ENCODE data around the gene DDX39A.

Gene DDX39A

GRCh38 chr19:14427461-14427860 is 8.3 kb upstream of the DDX39A start:
- Histone ChIP-seq H3K4me1 (ENCODE audit: insufficient read depth, low read length) (peaks cover 10% of the 10 kb centered on the region; the same call in 1 of the 2 replicates), H3K9ac (ENCODE audit: low read depth, low read length) (no peak overlapping the region), H3K9me3 (ENCODE audit: control insufficient read depth, insufficient read depth, low read length) (no peaks in the 10 kb centered on the region), H3K36me3 (ENCODE audit: insufficient read depth, low read length) (no peaks in the 10 kb centered on the region)

- Histone ChIP-seq H3K4me1 (ENCODE audit: insufficient read depth, low read length) (peaks cover 10% of the 10 kb centered on the region; the same call in 1 of the 2 replicates), H3K36me3 (ENCODE audit: insufficient read depth, low read length) (no peaks in the 10 kb centered on the region), H3K9ac (ENCODE audit: low read depth, low read length) (no peak overlapping the region), H3K9me3 (ENCODE audit: control insufficient read depth, insufficient read depth, low read length) (no peaks in the 10 kb centered on the region)
Observed at GRCh38 chr19:14425696-14426138, 6.6 kb upstream of the DDX39A start.

DNA sequence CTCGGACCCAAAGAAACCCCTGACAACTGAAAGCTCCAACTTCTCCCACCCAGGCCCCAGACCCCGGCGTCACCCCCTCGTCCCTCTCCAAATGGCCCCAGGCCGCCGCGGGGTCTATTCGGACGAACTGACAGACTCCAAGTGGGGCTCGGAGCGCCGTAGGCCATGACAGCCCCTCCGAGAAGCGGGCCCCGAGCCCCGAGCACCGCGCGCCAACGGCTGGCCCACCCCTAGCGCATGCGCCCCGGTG is 360 bp downstream of the DDX39A start:
- Histone ChIP-seq H3K9me3 (ENCODE audit: control insufficient read depth, insufficient read depth, low read length) (no peaks in the 10 kb centered on the region), H3K36me3 (ENCODE audit: insufficient read depth, low read length) (peaks cover 3% of the 10 kb centered on the region; the same call in 1 of the 2 replicates), H3K4me1 (ENCODE audit: insufficient read depth, low read length) (peaks cover 16% of the 10 kb centered on the region)

DNA sequence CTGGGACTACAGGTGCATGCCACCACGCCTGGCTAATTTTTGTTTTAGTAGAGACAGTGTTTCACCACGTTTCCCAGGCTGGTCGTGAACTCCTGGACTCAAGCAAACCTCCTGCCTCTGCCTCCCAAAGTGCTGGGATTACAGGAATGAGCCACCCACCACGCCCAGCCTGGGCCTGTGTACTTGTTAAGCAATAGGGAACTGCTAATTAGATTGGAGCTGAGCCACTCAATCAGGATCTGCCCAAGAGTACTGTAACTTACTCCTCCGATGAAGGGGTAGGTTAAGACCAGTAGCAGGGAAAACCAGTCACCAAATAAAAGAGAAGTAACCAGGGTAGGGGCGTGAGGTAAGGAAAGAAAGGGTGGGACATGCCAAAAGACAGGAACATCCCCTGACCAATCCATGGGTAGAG is 2.3 kb downstream of the DDX39A start:
- Histone ChIP-seq H3K4me1 (ENCODE audit: insufficient read depth, low read length) (peaks cover 10% of the 10 kb centered on the region), H3K36me3 (ENCODE audit: insufficient read depth, low read length) (peaks cover 10% of the 10 kb centered on the region), H3K9ac (ENCODE audit: low read depth, low read length) (no peak overlapping the region), H3K9me3 (ENCODE audit: control insufficient read depth, insufficient read depth, low read length) (no peaks in the 10 kb centered on the region)

More for the DNA sequence above, 360 bp downstream of the DDX39A start:
- peak overlapping the region; percentile 96 for H3K9ac ChIP-seq (ENCODE audit: low read depth, low read length)

- peaks cover 10% of the 10 kb centered on the region for H3K4me1 ChIP-seq (ENCODE audit: insufficient read depth, low read length)
- peaks cover 23% of the 10 kb centered on the region for H3K36me3 ChIP-seq (ENCODE audit: insufficient read depth, low read length)
Observed at GRCh38 chr19:14414926-14415690, 4.0 kb downstream of the DDX39A start.

DNA sequence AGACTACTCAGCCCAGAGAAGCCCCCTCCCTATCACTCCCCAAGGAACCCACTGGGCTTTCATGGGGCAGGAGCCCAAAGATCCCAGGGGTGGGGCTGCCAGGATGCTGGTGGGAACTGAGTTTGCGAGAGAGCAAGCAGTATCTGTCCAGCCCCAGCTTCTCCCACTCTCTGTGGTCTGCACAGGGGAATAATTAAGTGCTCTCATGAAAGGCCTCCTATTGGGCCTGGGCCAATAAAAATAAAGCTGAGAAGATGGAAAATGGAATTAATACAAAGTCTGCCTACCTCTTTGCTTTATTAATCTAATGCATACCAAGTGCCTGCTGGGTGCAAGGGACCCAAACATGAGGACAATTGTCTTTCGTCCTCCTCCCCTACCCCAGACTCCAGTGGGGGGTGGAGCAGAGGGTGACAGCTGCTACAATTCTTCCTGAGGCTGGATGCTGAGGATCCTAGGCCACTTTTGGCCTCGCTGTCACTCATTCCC is 5.4 kb downstream of the DDX39A start:
- peaks cover 10% of the 10 kb centered on the region for H3K4me1 ChIP-seq (ENCODE audit: insufficient read depth, low read length)
- peaks cover 27% of the 10 kb centered on the region for H3K36me3 ChIP-seq (ENCODE audit: insufficient read depth, low read length)
- no peaks in the 10 kb centered on the region for H3K9me3 ChIP-seq (ENCODE audit: control insufficient read depth, insufficient read depth, low read length)
- no peak overlapping the region for H3K9ac ChIP-seq (ENCODE audit: low read depth, low read length)

More at GRCh38 chr19:14414926-14415690, 4.0 kb downstream of the DDX39A start:
- Histone ChIP-seq H3K9ac (ENCODE audit: low read depth, low read length) (no peak overlapping the region), H3K9me3 (ENCODE audit: control insufficient read depth, insufficient read depth, low read length) (no peaks in the 10 kb centered on the region)

DNA sequence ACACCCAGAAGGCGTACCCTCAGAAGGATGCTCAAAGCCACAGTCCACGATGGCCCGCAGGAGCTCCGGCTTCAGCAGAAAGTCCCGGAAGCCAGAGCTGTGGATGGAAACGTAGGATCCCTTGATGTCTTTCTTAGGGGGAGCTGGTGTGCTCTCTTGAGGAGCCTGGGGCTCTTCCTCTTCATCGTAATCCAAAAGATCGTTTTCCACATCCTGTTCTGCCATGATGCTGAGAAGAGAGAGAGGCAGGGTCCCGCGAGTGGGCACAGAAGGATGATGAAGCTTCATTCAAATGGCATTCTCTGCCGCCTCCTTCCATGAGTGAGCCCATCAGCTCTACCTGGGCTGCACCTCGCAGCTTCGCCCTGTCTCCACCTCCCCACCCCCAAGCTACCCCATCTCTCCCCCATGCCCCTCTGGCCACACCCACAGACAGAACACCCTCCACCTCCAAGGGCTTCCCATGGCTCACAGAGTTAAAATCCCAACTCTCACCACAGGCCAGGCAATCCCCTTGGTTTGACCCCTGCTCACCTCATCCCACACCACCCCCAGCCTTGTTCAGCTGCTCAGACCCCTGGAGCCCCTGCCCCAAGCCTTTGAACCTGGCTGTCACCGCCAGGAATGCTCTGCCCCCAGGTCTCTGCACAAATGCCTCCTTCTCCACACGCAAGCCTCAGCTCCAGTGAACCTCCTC is 6.0 kb downstream of the DDX39A start:
- Histone ChIP-seq H3K9me3 (ENCODE audit: control insufficient read depth, insufficient read depth, low read length) (no peaks in the 10 kb centered on the region), H3K36me3 (ENCODE audit: insufficient read depth, low read length) (peaks cover 27% of the 10 kb centered on the region), H3K4me1 (ENCODE audit: insufficient read depth, low read length) (peaks cover 10% of the 10 kb centered on the region), H3K9ac (ENCODE audit: low read depth, low read length) (no peak overlapping the region)

- no peak overlapping the region for H3K9ac ChIP-seq (ENCODE audit: low read depth, low read length)
- no peaks in the 10 kb centered on the region for H3K9me3 ChIP-seq (ENCODE audit: control insufficient read depth, insufficient read depth, low read length)
- H3K4me1 ChIP-seq (ENCODE audit: insufficient read depth, low read length): peaks cover 10% of the 10 kb centered on the region
- H3K36me3 ChIP-seq (ENCODE audit: insufficient read depth, low read length): peaks cover 27% of the 10 kb centered on the region
Observed at GRCh38 chr19:14412324-14412995, 6.7 kb downstream of the DDX39A start.

- no peak overlapping the region for H3K9ac ChIP-seq (ENCODE audit: low read depth, low read length)
- H3K4me1 ChIP-seq (ENCODE audit: insufficient read depth, low read length): peaks cover 7% of the 10 kb centered on the region; the same call in 1 of the 2 replicates
- H3K9me3 ChIP-seq (ENCODE audit: control insufficient read depth, insufficient read depth, low read length): no peaks in the 10 kb centered on the region
- peaks cover 27% of the 10 kb centered on the region for H3K36me3 ChIP-seq (ENCODE audit: insufficient read depth, low read length)
Observed at GRCh38 chr19:14411938-14412245, 7.2 kb downstream of the DDX39A start.

DNA sequence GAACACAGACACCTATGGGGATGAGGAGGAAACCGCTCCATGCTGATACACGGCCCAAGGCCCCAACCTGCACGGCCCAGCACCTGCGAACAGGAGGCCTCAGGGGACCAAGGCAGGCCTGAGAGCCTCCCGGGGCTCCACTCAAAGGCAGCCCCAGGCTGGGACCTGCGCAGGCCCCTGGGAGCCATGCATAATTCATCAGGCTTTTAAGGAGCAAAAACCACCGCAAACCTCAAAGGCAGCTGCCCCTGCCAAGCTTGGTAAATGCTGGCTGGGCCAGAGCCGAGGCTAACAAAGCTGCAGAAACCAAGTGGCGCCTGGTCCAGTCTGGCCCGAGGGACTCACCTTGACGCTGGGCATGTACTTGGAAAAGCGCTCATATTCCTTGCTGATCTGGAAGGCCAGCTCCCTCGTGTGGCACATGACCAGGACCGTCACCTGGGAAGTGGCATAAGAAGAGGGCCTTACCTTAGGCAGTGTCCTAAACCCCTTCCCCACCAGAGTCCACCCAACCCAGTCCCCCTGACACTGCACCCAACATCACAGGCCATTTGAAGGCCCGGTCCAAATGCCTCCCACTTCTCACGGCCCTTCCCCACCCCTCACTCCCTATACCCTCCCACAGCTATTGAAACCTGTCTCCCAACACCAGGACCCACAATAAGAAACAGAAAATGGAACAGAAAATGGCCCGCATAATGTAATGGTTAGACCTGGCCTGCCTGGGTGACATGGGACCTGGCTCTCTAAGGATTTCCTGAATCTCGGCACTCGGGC is 7.8 kb downstream of the DDX39A start:
- Histone ChIP-seq H3K9ac (ENCODE audit: low read depth, low read length) (no peak overlapping the region), H3K9me3 (ENCODE audit: control insufficient read depth, insufficient read depth, low read length) (no peaks in the 10 kb centered on the region), H3K36me3 (ENCODE audit: insufficient read depth, low read length) (peaks cover 27% of the 10 kb centered on the region), H3K4me1 (ENCODE audit: insufficient read depth, low read length) (0 out of 2 replicates have a peak, but pooled peaks cover 3% of the 10 kb centered on the region)

DNA sequence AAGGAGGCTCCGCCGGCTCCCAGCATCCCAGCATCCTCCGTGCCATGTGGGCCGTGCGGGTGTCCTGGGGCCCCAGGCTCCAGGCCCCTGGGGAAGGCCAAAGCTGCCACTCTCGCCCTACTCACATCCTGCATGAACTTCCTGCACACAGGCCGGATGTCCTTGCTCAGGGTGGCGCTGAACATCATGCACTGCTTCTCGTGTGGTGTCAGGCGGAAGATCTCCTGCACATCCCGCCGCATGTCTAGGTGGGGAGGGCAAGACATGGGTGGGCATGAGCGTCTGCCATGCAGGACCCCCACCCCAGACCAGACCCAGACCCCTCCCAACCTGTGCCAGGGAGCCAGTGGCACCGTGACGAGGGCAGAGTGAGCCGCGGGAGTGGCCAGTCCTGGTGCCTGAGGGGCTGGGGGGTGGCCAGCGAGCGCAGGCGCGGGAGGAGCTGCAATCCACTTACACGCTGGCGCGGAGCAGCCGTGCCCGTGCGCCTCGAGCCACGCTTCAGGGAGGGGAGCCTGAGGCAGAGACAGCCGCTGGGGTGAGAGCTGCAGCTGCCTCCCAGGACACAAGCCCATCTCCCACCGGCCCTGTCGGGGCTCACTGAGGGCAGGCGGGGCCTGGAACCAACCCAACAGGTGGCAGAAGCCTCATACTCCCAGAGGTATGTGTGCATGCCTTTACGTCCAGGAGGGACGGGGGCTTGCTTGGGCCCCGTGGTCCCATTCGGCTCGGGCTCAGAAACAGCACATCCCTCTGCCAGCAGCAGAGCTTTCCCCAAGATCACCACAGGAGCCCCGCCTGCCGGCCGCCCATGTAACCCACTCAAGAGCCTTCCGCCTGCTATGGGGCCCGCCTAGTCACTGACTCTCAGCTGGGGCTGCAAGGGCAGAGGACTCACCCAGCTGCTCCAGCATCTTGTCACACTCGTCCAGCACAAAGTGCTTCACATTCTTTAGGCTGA is 8.8 kb downstream of the DDX39A start:
- Histone ChIP-seq H3K9me3 (ENCODE audit: control insufficient read depth, insufficient read depth, low read length) (no peaks in the 10 kb centered on the region), H3K9ac (ENCODE audit: low read depth, low read length) (no peak overlapping the region), H3K4me1 (ENCODE audit: insufficient read depth, low read length) (no peaks in the 10 kb centered on the region), H3K36me3 (ENCODE audit: insufficient read depth, low read length) (peaks cover 27% of the 10 kb centered on the region)

DNA sequence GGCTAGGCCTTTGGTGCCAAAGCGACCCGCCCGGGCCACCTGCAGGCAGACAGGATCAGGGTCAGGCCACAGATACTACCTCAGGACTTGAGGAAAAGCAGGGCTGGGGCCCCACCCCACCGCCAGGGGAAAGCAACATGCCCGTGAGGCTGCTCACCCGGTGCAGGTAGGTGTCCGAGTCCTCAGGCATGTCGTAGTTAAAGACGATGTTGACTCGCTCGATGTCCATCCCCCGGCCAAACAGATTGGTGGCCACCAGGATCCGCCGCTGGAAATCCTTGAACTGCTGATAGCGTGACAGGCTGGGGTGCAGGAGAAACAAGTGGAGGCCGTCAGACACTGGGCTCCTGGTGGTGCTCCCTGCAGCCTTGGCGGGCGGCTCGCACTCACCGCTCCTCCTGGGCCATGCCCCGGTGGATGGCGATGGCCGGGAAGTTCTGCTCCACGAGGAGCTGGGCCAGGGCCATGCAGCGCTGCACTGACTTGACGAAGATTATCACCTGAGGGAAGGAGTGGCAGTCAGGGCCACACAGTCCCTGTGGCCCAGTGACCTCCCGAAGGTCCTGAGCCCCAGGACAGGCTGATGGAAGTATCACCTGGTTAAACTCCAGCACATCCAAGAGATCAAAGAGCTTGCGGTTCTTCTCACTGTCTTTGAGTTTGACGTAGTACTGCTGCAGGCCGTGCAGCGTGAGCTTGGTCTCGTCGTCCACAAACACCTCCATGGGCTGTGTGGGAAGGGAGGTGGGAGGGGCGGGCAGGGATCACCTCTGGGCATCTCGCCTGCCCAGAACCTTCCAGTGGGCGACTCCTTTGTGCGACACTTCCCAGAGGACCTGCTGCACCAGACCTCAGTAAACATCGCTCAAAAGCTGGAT is 9.8 kb downstream of the DDX39A start:
- Histone ChIP-seq H3K9me3 (ENCODE audit: control insufficient read depth, insufficient read depth, low read length) (no peaks in the 10 kb centered on the region), H3K4me1 (ENCODE audit: insufficient read depth, low read length) (no peaks in the 10 kb centered on the region), H3K36me3 (ENCODE audit: insufficient read depth, low read length) (peaks cover 27% of the 10 kb centered on the region), H3K9ac (ENCODE audit: low read depth, low read length) (no peak overlapping the region)
